Activated gamma-delta T cell treated with anti-CD3 and anti-CD28 coated beads, Interleukin-2, amount 50 U/mL, for 16 hours (primary cell): ENCODE measurements around the gene ATE1.

ENCODE experiments used
- DNase-seq: peaks from one replicate; pipeline ENCODE4 v3.0.0-alpha.2; 2020; ENCODE audit warnings: low read depth

The ATE1 gene

GRCh38 chr10:121865554-121865953, 62.3 kb downstream of the ATE1 start:
- DNase-seq: no peak

DNA sequence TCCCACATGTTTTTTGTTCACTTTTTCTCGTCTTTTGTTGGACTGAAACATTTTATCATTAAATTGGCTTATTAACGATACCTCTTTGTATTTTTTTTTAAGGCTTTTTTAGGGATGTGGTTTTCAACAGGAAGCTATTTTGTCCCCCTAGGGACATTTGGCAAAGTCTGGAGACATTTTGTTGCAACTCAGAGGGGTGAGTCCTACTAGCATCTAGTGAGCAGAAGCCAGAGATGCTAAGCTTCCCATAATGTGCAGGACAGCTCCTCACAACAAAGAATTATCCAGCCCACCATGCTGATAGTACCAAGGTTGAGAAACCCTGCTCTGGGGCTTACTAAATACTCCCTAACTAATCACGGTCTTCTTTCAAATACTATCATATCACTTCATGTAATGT, 63.2 kb downstream of the ATE1 start:
- DNase-seq: no peak

- DNase-seq: no peak
Observed at GRCh38 chr10:121864168-121864567, 63.7 kb downstream of the ATE1 start.

GRCh38 chr10:121862649-121863048, 65.2 kb downstream of the ATE1 start:
- DNase-seq: no peak

- DNase-seq: no peak
Observed at GRCh38 chr10:121862042-121862441, 65.8 kb downstream of the ATE1 start.

GRCh38 chr10:121860810-121861209, 67.0 kb downstream of the ATE1 start:
- DNase-seq: no peak

- DNase-seq: no peak
Observed at GRCh38 chr10:121854809-121855445, 72.9 kb downstream of the ATE1 start.

DNA sequence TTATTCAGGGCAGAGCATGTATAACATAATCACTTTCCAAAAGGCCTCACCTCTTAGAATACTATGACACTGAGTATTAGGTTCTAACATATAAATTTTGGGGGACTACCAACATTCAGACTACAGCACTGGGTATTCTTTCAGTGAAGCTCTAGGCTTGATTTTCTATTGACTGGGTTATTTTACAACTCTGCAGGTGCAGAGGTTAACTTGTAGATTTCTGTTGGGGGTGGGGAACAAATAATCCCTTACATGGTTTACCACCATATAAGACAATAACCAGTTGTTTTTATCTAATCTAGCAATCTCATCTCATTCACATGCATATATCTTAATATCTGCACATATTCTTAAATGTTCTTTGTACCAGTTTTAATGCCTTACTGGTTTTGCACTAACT, 73.9 kb downstream of the ATE1 start:
- DNase-seq: no peak

- DNase-seq: no peak
Observed at GRCh38 chr10:121851786-121852185, 76.0 kb downstream of the ATE1 start.

DNA sequence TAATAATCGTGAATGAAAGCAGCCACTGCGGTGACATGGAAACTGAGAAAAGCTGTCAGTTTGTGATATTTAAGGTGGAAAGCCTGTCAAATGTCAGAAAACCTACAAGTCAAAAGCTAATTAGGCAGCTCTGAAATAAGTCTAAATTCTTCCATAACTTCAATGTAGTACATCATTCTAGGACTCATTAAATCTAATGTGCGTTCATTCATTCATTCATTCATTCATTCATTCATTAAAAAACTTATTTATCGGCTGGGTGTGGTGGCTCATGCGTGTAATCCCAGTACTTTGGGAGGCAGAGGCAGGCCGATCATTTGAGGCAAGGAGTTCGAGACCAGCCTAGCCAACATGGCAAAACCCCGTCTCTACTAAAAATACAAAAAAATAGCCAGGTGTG, 79.7 kb downstream of the ATE1 start:
- no peak for DNase-seq

- DNase-seq: no peak
Observed at GRCh38 chr10:121846555-121846954, 81.3 kb downstream of the ATE1 start.

- no peak for DNase-seq
Observed at GRCh38 chr10:121845044-121845784, 82.6 kb downstream of the ATE1 start.

- DNase-seq: no peak
Observed at GRCh38 chr10:121844537-121844936, 83.3 kb downstream of the ATE1 start.

- no peak for DNase-seq
Observed at GRCh38 chr10:121843379-121843778, 84.5 kb downstream of the ATE1 start.

GRCh38 chr10:121841862-121842261, 86.0 kb downstream of the ATE1 start:
- DNase-seq: no peak

- DNase-seq: no peak
Observed at GRCh38 chr10:121838931-121839330, 88.9 kb downstream of the ATE1 start.

GRCh38 chr10:121838149-121838548, 89.7 kb downstream of the ATE1 start:
- no peak for DNase-seq

DNA sequence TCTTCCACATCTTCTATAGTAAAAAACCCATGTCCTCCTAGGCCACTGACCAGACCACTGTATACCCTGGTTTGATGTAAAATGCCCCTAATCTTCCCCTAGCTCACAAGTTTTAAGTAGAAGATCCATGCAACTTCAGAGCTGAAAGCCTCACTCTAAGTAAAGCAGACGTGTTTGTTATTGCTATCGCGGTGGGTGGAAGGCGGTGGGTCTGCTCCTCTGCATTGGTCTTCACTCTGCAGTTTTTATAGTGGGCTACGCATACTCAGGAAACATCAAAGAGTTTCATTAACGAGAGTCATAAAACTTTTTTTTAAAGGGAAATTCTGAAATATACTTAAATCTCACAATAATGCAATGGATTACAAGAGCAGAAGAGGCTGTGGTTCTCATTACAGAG, 91.7 kb downstream of the ATE1 start:
- no peak for DNase-seq

DNA sequence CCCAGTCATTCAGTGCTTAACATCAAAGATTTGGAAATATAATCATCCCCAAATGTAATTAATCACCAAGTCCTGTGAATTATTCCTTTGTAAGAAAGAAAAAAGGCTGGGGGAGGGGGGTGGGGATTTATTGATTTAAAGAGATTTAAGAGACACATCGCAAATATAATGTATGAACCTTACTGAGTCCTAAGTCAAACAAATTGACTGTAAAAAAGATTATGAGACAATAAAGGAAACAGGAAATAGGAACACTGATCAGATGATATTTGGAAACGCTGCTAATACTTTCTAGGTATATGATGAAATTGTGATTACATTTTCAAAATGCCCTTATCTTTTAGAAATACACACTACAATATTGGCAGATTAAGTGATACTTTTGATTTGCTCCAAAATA, 92.5 kb downstream of the ATE1 start:
- no peak for DNase-seq

DNA sequence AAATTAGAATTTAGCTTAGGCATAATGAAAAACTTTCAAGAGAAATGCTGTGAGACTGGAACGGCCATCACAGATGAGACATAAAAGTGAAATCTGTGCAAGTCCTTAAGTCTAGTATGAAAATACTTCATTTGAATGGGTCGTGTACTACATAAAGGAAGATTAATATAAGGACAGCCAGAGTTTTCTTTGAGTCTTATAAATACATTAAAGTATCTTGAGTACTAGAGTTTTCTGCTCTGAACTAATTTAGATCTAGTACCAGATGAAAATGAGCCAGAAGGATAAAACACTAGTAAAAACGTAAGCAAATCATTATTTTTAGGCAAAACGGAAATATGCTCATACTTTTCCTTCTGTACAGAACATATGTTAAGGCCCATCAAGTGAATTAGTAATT, 93.1 kb downstream of the ATE1 start:
- DNase-seq: no peak

GRCh38 chr10:121833387-121833786, 94.4 kb downstream of the ATE1 start:
- DNase-seq: no peak

DNA sequence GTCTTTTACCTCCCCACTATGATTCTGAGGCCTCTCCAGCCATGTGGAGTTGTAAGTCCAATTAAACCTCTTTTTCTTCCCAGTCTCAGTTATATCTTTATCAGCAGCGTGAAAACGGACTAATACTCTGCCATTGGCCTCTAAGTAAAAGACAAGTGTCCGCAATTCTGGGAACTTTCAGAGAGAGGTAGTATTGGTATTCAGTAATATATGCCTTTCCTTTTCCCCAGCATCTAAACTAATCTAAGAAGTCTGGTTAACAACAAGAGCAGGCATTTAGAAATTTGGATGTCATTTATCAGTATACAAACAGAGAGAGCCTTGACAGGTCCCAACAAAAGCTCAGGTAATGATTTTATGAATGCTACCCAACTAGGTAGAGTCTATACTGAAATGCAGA, 95.2 kb downstream of the ATE1 start:
- DNase-seq: no peak

- no peak for DNase-seq
Observed at GRCh38 chr10:121831777-121832176, 96.1 kb downstream of the ATE1 start.

DNA sequence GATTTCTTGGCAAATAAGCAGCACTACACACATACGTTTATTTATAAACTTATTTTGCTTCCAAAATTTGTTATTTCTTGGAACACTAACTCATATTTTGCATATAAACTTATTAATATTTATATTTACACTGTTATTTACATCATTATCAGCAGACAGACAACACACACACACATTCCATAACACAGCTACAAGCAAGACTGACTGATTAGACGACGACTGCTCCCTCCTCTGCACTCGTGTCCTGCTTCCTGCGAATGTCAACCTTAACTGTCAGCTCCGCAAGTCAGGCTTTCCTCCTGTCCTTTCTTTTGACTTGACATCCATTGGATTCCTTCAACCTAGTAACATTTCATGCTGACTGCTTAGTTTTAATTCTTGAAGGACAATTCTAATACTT, 96.6 kb downstream of the ATE1 start:
- DNase-seq: no peak
